Right lung (tissue), 10 donors: ENCODE measurements around the gene PDCD4. TPM values are rescaled to one million over a fixed set of nuclear protein-coding genes. Genes with fewer than 3 reads are reported as not detected.

Experiments
- DNase-seq, 2 donors: peaks; one replicate each; pipeline ENCODE4 v3.0.0-alpha.2; 2013
- long read RNA-seq, 8 donors: transcript quantifications; one replicate each; lab custom pipeline, GENCODE V29; 2026
- polyA plus RNA-seq, 5 donors: library from polyadenylated mRNA; unstranded; fragments of 120-200 nt; gene quantifications; one replicate each; pipeline versions ENCODE4 v1.2.1 to v1.2.3, GENCODE V29; 2013; ENCODE audit warnings: inconsistent platforms in 1 of 5, low replicate concordance in 1 of 5; ENCODE audit not compliant: insufficient read length in 5 of 5, insufficient read depth in 1 of 5

PDCD4 gene
- polyA plus RNA-seq, result 100 to 1,000 TPM; 182 to 290 (median 232) TPM
- long read RNA-seq, donor 1, transcript PDCD4-201 (12 exons, 3,602 nt), result major isoform, 18 of 23 reads
- long read RNA-seq, donor 1, partial matches to known transcripts, result 5 of 23 reads
- long read RNA-seq, donor 1, other reads (novel, unspliced or antisense), result 0 of 23 reads
- long read RNA-seq, donor 2, transcript PDCD4-201 (12 exons, 3,602 nt), result major isoform, 9 of 9 reads
- long read RNA-seq, donor 2, partial matches to known transcripts, result 0 of 9 reads
- long read RNA-seq, donor 2, other reads (novel, unspliced or antisense), result 0 of 9 reads
- long read RNA-seq, donor 3, transcript PDCD4-201 (12 exons, 3,602 nt), result major isoform, 12 of 83 reads
- long read RNA-seq, donor 3, partial matches to known transcripts, result 61 of 83 reads
- long read RNA-seq, donor 3, other reads (novel, unspliced or antisense), result 10 of 83 reads
- long read RNA-seq, donor 4, transcript PDCD4-201 (12 exons, 3,602 nt), result major isoform, 7 of 14 reads
- long read RNA-seq, donor 4, partial matches to known transcripts, result 6 of 14 reads
- long read RNA-seq, donor 4, other reads (novel, unspliced or antisense), result 0 of 14 reads
- long read RNA-seq, donor 5, transcript PDCD4-201 (12 exons, 3,602 nt), result major isoform, 14 of 14 reads
- long read RNA-seq, donor 5, partial matches to known transcripts, result 0 of 14 reads
- long read RNA-seq, donor 5, other reads (novel, unspliced or antisense), result 0 of 14 reads
- long read RNA-seq, donor 6, transcript PDCD4-201 (12 exons, 3,602 nt), result major isoform, 23 of 30 reads
- long read RNA-seq, donor 6, partial matches to known transcripts, result 6 of 30 reads
- long read RNA-seq, donor 6, other reads (novel, unspliced or antisense), result 0 of 30 reads
- long read RNA-seq, donor 7, transcript PDCD4-201 (12 exons, 3,602 nt), result major isoform, 12 of 33 reads
- long read RNA-seq, donor 7, partial matches to known transcripts, result 6 of 33 reads
- long read RNA-seq, donor 7, other reads (novel, unspliced or antisense), result 14 of 33 reads
- long read RNA-seq, donor 8, partial matches to known transcripts, result 0 of 5 reads
- long read RNA-seq, donor 8, other reads (novel, unspliced or antisense), result 0 of 5 reads

- DNase-seq, result peak; percentile 99 to 100
Observed at GRCh38 chr10:110871298-110872084, at the start of gene PDCD4. Gene PDCD4 (plus strand): TSS chr10:110871928. CDS start chr10:110876028, 4,100 bp downstream.

GRCh38 chr10:110822035-110822711 lies 49.6 kb upstream of the PDCD4 start:
- no peak for DNase-seq

GRCh38 chr10:110822712-110823311 lies 48.9 kb upstream of the PDCD4 start:
- peak in 1 of 2 donors; percentile 55 for DNase-seq

- DNase-seq, result no peak
Observed at GRCh38 chr10:110824152-110824441, 47.6 kb upstream of the PDCD4 start.

GRCh38 chr10:110824660-110825059 lies 47.1 kb upstream of the PDCD4 start:
- DNase-seq, result no peak

GRCh38 chr10:110825508-110825907 lies 46.2 kb upstream of the PDCD4 start:
- no peak for DNase-seq

GRCh38 chr10:110827410-110827809 lies 44.3 kb upstream of the PDCD4 start:
- DNase-seq, result no peak

GRCh38 chr10:110827875-110828274 lies 43.9 kb upstream of the PDCD4 start:
- DNase-seq, result no peak

GRCh38 chr10:110828525-110828924 lies 43.2 kb upstream of the PDCD4 start:
- DNase-seq, result no peak

- no peak for DNase-seq
Observed at GRCh38 chr10:110829721-110830410, 41.9 kb upstream of the PDCD4 start.

- no peak for DNase-seq
Observed at GRCh38 chr10:110833234-110833940, 38.3 kb upstream of the PDCD4 start.

GRCh38 chr10:110833941-110834628 lies 37.6 kb upstream of the PDCD4 start:
- DNase-seq, result no peak

GRCh38 chr10:110834629-110835301 lies 37.0 kb upstream of the PDCD4 start:
- peak; percentile 67 to 71 for DNase-seq

GRCh38 chr10:110835841-110836240 lies 35.9 kb upstream of the PDCD4 start:
- DNase-seq, result no peak

- no peak for DNase-seq
Observed at GRCh38 chr10:110836706-110837105, 35.0 kb upstream of the PDCD4 start.

- no peak for DNase-seq
Observed at GRCh38 chr10:110837418-110838171, 34.1 kb upstream of the PDCD4 start.
